HCEC 1CT (cell line): Measurements from ENCODE around the gene ELOVL4.

Experiments
- DNase-seq: peaks from one replicate; pipeline ENCODE4 v3.0.0-alpha.2; 2017

ELOVL4 gene

DNA sequence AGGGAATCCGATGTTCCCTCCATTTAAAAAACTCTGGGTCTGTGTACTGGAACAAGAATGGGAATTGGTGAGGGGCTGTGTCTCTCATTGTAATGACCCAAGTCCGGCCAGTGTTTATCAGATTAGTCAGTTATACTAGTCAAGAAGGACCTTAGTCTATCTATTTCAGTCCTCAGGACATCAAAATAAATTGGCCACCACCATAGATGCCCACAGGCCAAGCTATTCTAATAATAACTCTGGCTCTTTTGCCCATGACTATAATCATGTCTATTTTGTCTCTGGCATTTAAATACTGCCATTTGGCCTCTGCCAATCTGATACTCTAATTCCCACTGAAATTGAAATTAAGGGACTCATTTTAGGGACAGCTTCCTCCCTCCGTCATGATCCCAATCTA, 37.8 kb downstream of the ELOVL4 start:
- DNase-seq, result no peak

DNA sequence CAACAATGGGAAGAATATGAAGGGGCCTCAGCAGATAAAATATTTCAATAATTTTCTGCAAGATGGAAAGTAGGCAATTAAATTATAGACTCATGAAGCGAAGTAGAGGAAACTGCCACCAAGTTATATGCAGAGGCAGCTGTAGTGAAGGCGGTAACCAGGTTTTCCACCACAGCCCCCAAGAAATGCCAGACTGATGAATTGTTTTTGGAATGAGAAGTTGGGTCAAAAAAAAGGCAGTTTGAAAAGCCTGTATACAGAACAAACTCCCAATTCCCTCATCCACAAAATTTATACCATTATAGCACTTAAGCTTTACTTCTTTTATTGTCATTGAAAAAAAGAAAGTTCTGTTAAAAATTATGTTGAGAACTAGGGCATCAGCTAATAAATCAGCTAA, 45.3 kb downstream of the ELOVL4 start:
- DNase-seq, result no peak

DNA sequence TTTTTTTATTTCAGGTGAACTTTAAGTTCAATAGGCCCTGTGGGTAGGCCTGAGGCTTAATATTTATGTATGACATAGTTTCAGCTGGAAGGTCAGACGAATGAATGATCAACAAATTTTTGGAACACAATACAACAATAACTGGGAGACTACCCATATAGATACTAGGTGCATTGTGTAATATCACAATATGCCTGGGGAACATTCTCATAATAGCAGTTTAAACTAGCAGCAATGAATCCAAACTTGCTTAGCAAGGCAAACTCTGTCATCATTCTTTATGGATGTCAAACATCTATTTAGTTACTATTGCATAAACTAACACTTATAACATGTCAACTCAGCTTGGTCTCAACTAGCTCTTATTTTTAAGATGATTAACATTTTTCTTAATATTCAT, 49.3 kb downstream of the ELOVL4 start:
- no peak for DNase-seq

DNA sequence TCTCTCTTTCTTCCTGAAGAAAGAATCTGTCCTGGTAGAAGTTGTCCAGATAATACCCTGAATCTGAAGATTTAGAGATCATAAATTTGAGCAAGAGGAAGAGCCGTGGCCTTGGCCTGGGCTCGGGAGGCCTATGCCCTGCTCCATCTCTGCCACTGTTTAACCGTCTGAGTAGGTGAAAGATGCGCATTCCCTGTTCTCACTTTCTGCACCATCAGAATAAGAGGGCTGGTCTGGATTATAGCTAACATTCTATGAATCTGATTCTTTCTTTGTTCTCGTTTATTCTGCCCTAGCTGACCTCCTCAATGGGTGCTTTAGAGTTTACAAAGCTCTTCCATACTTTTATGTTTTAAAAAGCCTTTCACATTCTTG, 51.3 kb downstream of the ELOVL4 start:
- DNase-seq, result no peak

DNA sequence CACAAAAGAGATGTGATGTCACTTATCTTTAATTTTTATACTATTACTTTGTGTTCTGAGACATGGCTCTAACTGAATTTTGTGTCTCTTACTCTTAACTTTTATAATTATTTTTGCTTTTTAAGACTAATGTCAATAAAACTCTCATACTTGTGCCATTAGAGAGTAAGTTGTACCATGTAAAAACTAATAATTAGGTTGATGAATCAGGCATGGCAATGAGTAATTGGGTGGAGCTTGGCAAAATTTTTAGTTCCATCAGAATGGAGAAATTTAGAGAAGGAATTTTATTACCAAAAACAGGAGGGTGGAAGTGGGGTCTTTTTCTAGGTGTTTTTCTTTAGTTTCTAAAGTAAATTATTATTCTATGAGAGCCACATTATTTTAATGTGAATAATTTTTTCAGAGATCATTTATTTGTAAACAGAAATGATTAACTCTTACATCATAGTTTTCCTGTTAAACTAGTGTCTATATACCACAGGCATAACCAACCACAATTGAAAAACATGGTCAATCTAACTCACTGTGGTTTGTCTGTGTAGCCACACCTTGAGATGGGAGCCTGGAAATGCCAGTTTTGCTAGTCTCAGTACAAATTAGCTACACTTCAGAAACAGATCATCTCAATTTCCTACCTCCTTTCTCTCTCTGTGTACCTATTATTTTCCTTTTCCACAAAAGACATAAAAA, 51.8 kb downstream of the ELOVL4 start:
- no peak for DNase-seq

DNA sequence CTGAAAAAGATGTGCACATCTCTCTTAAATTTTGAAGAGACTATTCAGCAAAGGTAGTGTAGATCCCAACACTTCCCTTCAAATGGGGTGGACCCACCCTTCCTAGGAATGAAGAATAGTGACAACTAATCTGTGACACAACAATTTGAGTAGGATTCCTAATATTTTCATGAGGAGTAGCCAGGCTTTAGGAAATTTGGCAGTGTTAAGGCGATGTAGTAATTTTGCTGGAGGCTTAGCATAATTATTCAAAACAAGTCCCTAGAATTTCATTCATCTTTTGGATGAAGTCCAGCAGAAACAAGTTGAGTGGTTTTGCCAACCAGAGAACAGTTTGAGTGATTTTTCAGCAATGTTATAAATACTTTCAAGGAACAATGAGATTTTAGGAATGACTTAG, 52.4 kb downstream of the ELOVL4 start:
- DNase-seq, result no peak

DNA sequence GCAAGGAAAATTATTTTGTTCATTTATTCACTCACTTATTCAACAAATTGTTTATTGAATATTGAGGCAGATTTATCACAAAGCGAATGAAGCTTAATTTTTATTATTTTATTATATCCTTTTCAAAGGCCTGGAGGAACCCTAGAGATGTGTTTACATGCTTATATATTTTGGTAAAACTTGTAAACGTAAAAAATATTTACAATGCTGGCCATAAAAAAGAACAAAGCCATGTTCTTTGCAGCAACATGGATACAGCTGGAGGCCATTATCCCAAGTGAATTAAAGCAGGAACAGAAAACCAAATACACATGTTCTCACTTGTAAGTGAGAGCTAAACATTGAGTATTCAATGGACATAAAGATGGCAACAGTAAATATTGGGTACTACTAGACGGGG, 58.8 kb downstream of the ELOVL4 start:
- DNase-seq, result no peak

DNA sequence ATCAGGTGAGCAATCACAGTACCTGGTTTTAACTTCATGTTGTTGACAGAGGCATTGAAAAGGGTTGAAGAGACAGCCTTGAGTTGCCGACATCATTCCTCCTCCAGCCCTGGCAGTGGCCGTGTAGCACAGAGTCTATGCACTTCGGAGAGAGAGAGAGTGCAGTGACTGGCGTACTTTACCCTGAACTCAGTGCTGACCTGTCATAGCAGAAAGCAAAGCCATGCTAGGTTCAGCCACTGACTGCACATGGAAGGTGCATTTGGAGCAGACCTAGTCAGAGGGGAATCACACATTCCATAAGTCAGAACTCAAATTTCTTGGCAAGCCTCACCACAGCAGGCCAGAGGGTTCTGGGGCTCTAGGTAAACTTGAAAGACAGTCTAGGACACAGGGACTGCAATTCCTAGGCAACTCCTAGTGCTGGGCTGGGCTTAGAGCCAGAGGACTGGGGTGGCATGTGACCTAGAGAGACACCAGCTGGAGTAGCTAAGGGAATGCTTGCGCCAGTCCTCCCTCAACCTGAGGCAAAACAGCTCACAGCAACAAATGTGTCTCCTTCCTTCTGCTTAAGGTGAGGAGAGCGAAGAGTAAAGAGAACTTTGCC, 69.1 kb downstream of the ELOVL4 start:
- DNase-seq, result no peak

DNA sequence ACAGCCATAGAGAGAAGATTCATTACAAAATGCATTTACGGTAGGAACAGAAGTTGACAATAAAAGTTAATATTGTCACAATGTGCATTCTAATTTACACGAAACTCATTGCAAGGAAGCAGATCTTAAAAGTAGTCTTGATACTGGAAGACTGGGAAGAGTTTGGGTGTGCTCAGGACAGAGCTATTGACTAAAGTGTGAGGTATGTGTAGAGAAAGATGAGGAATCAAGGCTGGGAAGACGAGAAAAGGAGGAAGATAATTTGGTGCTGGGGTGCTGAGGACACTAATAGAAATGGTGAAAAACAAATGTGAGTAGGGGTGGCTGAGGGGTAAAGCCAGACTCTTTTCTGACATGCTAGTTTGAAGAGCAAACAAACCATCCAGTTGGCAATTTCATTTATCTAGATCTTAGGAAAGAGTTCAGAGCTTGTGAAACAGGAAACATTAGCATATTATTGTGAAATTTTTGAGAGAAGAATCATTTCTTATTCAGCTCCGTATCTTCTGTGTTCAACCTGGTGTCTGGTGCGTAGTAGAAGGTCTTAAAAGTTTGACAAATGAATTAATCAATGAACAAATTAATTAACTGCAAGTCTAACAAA, 72.7 kb downstream of the ELOVL4 start:
- no peak for DNase-seq

DNA sequence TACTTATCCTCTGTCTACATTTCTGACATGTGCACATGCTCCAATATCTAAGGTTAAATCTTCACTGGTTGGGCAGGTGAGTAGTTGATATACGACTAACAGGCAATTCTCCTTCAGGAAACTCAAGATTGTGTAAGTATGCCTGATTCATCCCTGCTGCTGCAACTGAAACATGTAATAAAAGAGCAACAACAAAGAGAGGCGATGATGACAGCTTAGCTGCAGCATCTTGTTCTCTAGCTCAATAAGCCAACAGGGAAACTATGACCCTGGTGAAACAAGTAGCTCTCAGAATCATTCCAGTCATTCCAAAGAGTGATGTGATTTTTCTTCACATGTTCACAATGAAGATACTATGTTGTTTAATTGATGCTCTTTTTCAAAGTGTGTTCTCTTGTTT, 74.4 kb downstream of the ELOVL4 start:
- peak; percentile 53 for DNase-seq

DNA sequence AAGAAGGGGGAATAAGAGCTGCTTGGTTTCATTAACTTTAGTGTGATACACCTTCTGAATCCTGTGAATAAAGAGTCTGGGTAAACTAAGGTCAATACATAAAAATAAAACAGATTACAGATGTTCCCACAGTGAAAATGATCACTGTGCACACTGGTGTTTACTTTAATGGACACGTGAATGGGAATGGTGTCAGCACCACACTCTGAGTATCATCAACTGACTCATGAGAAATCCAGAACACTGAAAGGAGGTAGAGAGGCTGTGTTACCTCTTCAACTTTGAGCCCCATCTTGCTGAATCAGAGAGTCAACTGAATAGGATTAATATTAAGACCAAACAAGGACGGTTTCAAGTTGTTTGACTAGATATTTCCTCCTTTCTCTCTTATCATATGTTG, 75.0 kb downstream of the ELOVL4 start:
- DNase-seq, result no peak

DNA sequence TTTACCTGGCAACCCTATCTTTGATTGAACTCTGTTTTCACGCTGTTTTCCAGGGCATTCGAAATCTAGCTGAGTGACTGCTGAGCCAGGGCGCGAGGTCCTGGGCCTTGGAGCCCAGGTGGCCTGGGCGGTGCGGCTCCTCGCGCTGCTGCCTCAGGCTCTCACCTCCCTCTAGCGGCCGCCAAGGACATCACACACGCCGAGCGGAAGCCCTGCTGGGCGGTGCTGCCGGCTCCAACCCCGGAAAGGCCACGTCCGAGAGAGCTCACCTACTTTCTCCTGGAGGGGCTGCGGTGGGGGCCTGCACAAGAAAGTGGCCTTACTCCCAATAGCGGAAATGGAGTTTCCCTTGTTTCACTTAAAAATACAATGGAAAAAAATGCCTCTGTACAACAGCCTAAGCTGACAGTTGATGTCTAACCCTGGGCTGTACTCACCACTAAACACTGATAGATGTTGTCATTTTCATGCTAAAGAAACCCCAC, 77.7 kb downstream of the ELOVL4 start:
- peak; percentile 76 for DNase-seq

DNA sequence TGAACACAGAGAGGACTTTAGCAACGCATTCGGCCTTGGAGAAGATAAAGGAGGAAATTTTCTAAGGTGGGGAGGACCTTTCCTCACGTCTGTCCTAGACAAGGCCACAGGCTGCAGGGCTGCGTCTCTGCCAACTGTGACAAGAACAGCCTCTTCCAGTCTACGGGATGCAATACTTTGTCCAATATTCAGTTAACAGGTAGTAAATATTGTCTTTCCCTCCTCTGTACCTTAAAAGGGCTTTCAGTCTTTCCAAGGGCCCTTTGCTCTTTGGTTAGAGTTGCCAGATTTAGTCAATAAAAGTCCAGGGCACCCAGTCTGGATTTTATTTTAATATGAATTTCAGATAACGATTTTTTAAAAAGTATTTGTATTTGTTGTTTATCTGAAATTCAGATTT, 78.2 kb downstream of the ELOVL4 start:
- no peak for DNase-seq

DNA sequence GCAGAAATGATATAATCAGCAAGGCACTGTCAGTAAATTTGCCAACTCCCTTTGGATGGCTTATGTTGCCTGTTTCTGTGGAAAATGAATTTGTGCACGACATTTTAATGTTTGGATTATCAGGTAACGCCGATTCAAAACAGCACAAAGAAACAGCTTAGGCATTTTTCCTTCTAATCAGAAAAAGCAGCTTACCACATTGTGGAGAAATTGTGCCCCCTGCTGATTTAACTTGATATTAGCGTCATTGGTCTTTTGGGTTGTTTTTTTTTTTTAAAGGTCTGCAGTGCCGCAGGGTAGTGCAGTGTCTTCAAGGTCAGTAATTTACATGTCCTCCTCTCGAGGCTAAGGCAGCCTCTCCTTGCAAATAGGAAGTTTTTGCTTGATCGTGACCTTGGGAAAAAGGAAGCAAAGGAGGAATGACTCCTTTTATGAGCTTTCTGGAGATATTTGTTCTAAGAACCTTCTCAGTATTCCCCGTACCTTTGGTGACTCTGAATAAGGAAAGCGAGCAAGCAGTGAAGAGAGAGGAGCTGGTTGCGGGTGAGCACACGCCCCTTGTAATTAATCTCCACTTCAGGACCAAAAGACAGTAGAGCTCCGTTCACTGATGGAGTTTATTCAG, 79.1 kb downstream of the ELOVL4 start:
- DNase-seq, result peak; percentile 54
